Subcutaneous abdominal adipose tissue (tissue), 5 donors: ENCODE measurements around the gene NANOS3.

ENCODE experiments used
- H3K27ac ChIP-seq: one replicate; pipeline ENCODE4 v1.7.0; 2013; ENCODE audit warnings: low read depth, mild to moderate bottlenecking, inconsistent platforms, low read length, moderate library complexity
- H3K27me3 ChIP-seq, 5 donors: one replicate each; pipeline ENCODE4 v1.7.0; 2013; ENCODE audit warnings: low read length in 5 of 5, inconsistent platforms in 1 of 5; ENCODE audit not compliant: control insufficient read depth in 5 of 5, insufficient read depth in 4 of 5
- H3K36me3 ChIP-seq, 5 donors: one replicate each; pipeline ENCODE4 v1.7.0; 2013; ENCODE audit warnings: low read length in 5 of 5; ENCODE audit not compliant: control insufficient read depth in 5 of 5, insufficient read depth in 5 of 5
- H3K4me1 ChIP-seq, 5 donors: one replicate each; pipeline ENCODE4 v1.7.0; 2013; ENCODE audit warnings: low read length in 5 of 5, mild to moderate bottlenecking in 3 of 5, moderate library complexity in 1 of 5; ENCODE audit not compliant: control insufficient read depth in 5 of 5, insufficient read depth in 5 of 5
- H3K4me3 ChIP-seq, 5 donors: one replicate each; pipeline ENCODE4 v1.7.0; 2013; ENCODE audit warnings: low read length in 5 of 5, low read depth in 1 of 5
- H3K9ac ChIP-seq, 5 donors: one replicate each; pipeline ENCODE4 v1.7.0; 2013; ENCODE audit warnings: low read length in 5 of 5, mild to moderate bottlenecking in 4 of 5, moderate library complexity in 3 of 5
- H3K9me3 ChIP-seq, 5 donors: one replicate each; pipeline ENCODE4 v1.7.0; 2013; ENCODE audit warnings: low read length in 5 of 5; ENCODE audit not compliant: control insufficient read depth in 5 of 5
- donor health status: healthy.
- donor health status: healthy.
- donor health status: healthy.
- donor health status: healthy.
- donor health status: healthy.

NANOS3 gene

DNA sequence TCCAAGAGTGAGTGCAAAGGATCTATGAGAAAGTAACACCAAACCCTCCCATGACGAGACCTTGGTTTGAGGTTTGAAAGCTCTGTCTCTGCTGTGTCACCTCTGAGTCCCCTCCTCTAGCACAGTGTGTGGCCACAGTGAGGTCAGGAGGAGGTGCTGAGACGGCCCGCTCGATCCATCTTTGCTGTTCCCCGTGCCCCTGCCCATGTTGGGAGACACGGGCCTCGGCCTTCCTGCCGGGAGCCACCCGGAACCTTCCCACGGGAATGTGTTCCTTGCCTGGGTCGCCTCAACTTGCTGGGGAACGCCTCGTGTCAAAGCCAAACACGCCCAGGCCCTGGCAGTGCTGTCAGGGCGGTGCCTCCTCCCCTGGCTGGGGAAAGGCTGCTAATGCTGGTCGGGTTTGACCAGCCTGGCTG, 10.1 kb downstream of the NANOS3 start:
- H3K4me1 ChIP-seq: peaks cover 0 to 11% (median 3%) of the 10 kb centered on the region in 5 donors
- no peak overlapping the region for H3K9ac ChIP-seq

DNA sequence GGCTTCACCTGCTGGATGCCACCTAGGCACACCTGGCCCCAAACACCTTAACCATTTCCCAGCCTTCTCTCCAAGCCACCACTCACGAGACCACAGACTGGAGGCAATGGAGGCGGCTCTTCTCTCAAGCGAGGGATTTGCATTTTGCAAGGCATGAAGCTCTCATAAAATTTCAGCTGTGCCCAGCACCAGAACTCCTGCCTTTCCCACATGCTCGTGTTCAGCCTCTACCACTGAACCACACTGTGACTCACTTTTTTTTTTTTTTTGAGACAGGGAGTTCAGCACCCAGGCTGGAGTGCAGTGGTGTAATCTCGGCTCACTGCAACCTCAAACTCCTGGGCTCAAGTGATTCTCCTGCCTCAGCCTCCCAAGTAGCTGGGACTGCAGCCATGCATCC, 10.6 kb downstream of the NANOS3 start:
- Histone ChIP-seq H3K27ac (no peak overlapping the region), H3K36me3 (no peaks in the 10 kb centered on the region), H3K9me3 (no peaks in the 10 kb centered on the region), H3K4me3 (no peak overlapping the region), H3K9ac (no peak overlapping the region), H3K27me3 (peaks cover 0 to 3% (median 0%) of the 10 kb centered on the region in 5 donors), H3K4me1 (peaks cover 0 to 6% (median 0%) of the 10 kb centered on the region in 5 donors)

More for the DNA sequence above, 10.1 kb downstream of the NANOS3 start:
- Histone ChIP-seq H3K4me3 (no peak overlapping the region), H3K27ac (no peak overlapping the region), H3K36me3 (no peaks in the 10 kb centered on the region), H3K9me3 (no peaks in the 10 kb centered on the region), H3K27me3 (peaks cover 0 to 3% (median 0%) of the 10 kb centered on the region in 5 donors)

DNA sequence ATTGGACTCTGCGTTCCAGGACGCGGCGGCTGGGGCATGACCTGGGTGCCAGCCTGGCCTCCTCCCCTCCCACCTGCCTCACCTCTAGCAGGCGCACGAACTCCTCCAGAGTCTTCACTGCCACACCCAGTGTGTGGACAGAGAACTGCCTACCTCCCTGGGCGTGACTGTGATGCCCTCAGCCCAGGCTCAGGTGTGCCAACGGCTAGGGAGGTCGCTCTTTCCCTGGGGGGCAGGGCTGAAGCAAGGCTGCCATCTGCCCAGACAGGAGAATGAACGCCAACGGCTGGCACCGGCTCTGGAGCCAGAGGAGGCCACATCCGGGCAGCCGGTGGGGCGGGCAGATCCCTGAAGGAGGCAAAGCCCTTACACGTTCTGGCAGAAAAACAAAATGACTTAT, 11.3 kb downstream of the NANOS3 start:
- H3K27ac ChIP-seq: no peak overlapping the region
- H3K36me3 ChIP-seq: no peaks in the 10 kb centered on the region
- no peaks in the 10 kb centered on the region for H3K9me3 ChIP-seq
- no peak overlapping the region for H3K4me3 ChIP-seq
- peaks cover 0 to 4% (median 0%) of the 10 kb centered on the region in 5 donors for H3K4me1 ChIP-seq
- H3K9ac ChIP-seq: no peak overlapping the region
- H3K27me3 ChIP-seq: peaks cover 0 to 3% (median 0%) of the 10 kb centered on the region in 5 donors

DNA sequence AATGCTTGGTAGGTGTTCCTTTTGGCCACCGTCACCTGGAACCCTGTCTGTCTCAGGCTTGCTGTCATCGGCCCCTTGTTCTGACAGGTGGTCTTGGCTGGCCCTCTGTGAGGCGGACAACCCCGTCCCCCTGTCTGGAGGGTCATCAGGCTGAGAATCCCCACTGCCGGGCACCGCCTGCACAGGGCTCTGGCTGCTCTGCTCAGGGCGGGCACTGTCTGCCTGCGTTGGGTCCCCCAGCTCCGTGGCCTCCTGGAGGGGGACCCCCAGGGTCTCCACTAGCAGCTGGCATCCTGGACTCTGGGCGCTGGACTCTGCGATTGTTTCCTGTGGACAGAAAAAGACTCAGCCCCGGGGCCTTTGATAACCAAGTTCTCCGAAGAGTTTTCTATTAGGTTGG, 13.2 kb downstream of the NANOS3 start:
- peaks cover 0 to 4% (median 0%) of the 10 kb centered on the region in 5 donors for H3K4me1 ChIP-seq
- no peak overlapping the region for H3K4me3 ChIP-seq
- no peak overlapping the region for H3K9ac ChIP-seq
- H3K27me3 ChIP-seq: peaks cover 0 to 3% (median 0%) of the 10 kb centered on the region in 5 donors
- no peak overlapping the region for H3K27ac ChIP-seq
- no peaks in the 10 kb centered on the region for H3K36me3 ChIP-seq
- H3K9me3 ChIP-seq: no peaks in the 10 kb centered on the region

DNA sequence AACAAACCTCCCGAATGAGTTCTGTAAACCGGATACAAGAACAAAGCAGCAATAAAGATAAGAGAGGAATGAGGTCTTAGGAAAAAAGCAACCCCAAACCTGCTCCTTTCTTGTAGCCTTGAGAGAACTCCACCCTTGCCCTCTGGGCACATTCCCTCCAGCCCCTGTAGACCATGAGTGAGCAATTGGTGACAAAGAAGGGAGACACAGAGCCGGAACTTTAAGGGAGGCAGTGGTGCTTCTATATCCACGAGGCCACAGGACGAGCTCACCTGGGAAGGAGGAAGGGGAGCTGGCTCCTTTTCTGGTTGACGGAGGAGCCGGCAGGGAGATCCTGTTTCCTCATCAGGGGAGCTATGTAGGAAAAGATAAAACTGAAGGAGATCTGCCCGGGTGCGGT, 15.9 kb downstream of the NANOS3 start:
- no peak overlapping the region for H3K4me3 ChIP-seq
- H3K9me3 ChIP-seq: no peaks in the 10 kb centered on the region
- no peaks in the 10 kb centered on the region for H3K36me3 ChIP-seq
- no peak overlapping the region for H3K27ac ChIP-seq
- no peak overlapping the region for H3K9ac ChIP-seq
- peaks cover 0 to 3% (median 0%) of the 10 kb centered on the region in 5 donors for H3K27me3 ChIP-seq
- no peaks in the 10 kb centered on the region for H3K4me1 ChIP-seq

DNA sequence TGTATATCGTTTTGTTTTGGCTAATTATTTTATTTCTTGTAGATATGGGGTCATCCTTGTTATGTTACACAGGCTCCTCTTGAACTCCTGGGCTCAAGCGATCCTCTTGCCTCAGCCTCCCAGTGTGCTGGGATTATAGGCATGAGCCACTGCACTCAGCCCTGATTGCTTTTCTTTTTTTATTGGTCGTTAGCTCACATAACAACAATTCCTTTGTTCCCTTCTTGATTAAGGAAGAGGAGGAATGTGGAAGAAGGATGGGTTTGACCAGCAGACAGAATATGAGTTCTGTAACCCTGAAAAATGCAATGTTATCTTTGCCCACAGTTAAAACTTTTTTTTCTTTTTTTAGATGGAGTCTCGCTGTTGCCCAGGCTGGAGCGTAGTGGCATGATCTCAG, 17.6 kb downstream of the NANOS3 start:
- no peak overlapping the region for H3K9ac ChIP-seq
- H3K9me3 ChIP-seq: no peaks in the 10 kb centered on the region
- no peaks in the 10 kb centered on the region for H3K4me1 ChIP-seq
- no peaks in the 10 kb centered on the region for H3K27me3 ChIP-seq
- no peaks in the 10 kb centered on the region for H3K36me3 ChIP-seq
- no peak overlapping the region for H3K27ac ChIP-seq
- H3K4me3 ChIP-seq: no peak overlapping the region

DNA sequence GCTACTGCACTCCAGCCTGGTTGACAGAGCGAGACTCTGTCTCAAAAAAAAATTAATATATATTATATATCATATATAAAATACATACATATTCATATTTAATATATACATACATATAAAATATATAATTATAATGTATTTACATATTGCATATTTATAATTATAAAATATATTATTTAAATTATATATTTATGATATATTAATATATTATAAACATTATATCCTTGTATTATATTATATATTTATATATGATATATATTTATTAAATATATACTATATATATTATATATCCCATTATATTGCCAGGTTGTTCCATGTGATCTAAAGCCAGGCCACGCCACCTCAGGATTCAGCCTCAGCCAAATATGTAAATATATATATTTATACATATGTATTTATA, 19.3 kb downstream of the NANOS3 start:
- no peaks in the 10 kb centered on the region for H3K36me3 ChIP-seq
- no peaks in the 10 kb centered on the region for H3K27me3 ChIP-seq
- no peak overlapping the region for H3K4me3 ChIP-seq
- H3K9me3 ChIP-seq: no peaks in the 10 kb centered on the region
- H3K27ac ChIP-seq: no peak overlapping the region
- H3K9ac ChIP-seq: no peak overlapping the region
- no peaks in the 10 kb centered on the region for H3K4me1 ChIP-seq

DNA sequence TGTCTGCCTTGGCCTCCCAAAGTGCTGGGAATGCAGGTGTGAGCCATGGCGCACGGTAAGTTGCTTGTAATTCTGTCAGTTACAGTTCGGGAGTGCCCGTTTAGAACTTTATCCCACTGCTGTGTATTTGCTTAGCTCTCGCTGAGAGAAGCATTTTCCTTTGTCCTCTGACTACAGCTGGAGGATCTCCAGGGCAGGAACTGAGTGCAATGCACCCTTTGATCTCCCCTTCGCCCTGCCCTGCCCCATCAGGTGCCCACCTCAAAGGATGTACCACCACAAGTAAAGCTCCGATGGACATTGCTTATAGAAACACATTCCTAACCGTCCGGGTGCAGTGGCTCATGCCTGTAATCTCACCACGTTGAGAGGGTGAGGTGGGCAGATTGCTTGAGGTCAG, 22.5 kb downstream of the NANOS3 start:
- Histone ChIP-seq H3K9me3 (no peaks in the 10 kb centered on the region), H3K4me3 (no peak overlapping the region), H3K4me1 (no peaks in the 10 kb centered on the region), H3K36me3 (no peaks in the 10 kb centered on the region), H3K27me3 (no peaks in the 10 kb centered on the region), H3K27ac (no peak overlapping the region), H3K9ac (no peak overlapping the region)

DNA sequence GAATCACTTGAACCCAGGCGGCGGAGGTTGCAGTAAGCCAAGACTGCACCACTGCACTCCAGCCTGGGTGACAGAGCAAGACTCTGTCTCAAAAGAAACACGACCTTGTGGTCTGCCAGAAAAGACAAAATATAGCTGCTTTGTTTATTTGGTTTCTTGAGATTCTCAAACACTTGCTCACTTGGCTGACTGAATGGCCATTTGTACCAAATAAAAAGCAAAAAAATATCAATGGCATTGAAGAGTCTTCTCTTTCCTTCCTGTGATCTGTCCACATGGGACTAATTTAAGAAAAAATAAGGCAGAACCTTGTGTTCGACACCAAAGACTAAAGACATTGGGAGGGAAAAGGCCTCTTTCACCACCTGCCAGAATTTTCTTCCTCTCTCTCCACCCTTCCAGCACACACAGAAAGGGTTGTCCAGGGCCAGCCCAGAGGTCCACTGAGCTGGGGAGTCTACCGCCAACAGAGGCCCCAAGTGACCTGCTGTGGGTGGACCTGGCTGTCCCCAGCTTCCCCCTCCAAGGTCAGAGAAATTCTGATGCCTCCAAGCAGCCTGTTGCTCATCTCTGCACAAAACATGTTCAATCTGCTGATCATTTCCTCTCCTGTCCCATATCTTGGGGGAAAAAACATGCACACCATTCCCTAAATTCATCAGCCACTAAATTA, 23.1 kb downstream of the NANOS3 start:
- Histone ChIP-seq H3K36me3 (no peaks in the 10 kb centered on the region), H3K27ac (no peak overlapping the region), H3K9ac (no peak overlapping the region), H3K4me3 (no peak overlapping the region), H3K9me3 (no peaks in the 10 kb centered on the region), H3K4me1 (no peaks in the 10 kb centered on the region), H3K27me3 (no peaks in the 10 kb centered on the region)

DNA sequence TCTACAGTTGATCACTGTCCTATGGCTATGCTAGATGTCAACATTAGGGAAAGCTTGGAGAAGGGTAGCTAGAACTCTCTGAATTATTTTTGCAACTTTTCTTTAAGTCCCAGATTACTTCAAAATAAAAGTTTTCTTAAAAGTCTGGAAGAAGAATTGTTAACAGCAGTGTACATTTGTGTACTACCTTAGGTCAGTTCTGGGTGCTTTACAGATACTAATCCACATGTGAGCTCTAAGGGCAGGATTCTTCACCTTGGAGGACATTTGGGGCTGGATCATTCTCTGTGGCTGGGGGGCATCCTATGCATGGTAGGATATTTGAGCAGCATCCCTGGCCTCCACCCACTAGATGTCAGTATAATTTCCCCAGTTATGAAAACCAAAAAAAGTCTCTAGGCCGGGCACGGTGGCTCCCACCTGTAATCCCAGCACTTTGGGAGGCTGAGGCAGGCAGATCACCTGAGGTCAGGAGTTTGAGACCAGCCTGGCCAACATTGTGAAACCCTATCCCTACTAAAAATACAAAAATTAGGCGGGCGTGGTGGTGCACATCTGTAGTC, 26.1 kb downstream of the NANOS3 start:
- Histone ChIP-seq H3K36me3 (no peaks in the 10 kb centered on the region), H3K9ac (no peak overlapping the region), H3K27ac (no peak overlapping the region), H3K4me3 (no peak overlapping the region), H3K4me1 (peaks cover 6 to 18% (median 15%) of the 10 kb centered on the region in 5 donors), H3K9me3 (no peaks in the 10 kb centered on the region), H3K27me3 (no peaks in the 10 kb centered on the region)
